Measurements from ENCODE around the gene UBA6. TPM values are rescaled to one million over a fixed set of nuclear protein-coding genes. Genes with fewer than 3 reads are reported as not detected.

UBA6 gene
- total and polyA plus RNA-seq, 9 of the 15 experiments (the other 6 are each of a cell fraction or from before 2014, with no cell fraction given): 22.9 to 139 (median 94.6) TPM

DNA sequence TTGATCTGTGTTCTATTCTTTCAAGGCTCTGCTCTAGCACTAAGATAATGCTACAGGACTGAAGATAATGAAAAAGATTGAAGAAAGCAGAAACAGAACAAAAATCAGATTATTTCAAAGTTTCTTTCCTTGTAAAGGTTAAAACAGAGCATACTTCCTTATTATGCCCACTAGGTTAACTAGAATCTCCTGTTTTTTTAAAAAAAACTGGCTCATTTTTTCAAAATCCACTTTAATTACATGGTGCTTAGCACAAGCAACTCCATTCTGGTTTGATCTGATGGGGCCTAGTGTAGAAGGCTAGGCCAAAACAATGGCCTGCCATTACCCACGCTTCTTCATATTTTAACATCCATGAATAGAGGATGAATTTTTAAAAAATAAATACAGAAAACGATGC lies 1.2 kb upstream of the UBA6 start (continued):
- TF ChIP-seq, protein P1, sequence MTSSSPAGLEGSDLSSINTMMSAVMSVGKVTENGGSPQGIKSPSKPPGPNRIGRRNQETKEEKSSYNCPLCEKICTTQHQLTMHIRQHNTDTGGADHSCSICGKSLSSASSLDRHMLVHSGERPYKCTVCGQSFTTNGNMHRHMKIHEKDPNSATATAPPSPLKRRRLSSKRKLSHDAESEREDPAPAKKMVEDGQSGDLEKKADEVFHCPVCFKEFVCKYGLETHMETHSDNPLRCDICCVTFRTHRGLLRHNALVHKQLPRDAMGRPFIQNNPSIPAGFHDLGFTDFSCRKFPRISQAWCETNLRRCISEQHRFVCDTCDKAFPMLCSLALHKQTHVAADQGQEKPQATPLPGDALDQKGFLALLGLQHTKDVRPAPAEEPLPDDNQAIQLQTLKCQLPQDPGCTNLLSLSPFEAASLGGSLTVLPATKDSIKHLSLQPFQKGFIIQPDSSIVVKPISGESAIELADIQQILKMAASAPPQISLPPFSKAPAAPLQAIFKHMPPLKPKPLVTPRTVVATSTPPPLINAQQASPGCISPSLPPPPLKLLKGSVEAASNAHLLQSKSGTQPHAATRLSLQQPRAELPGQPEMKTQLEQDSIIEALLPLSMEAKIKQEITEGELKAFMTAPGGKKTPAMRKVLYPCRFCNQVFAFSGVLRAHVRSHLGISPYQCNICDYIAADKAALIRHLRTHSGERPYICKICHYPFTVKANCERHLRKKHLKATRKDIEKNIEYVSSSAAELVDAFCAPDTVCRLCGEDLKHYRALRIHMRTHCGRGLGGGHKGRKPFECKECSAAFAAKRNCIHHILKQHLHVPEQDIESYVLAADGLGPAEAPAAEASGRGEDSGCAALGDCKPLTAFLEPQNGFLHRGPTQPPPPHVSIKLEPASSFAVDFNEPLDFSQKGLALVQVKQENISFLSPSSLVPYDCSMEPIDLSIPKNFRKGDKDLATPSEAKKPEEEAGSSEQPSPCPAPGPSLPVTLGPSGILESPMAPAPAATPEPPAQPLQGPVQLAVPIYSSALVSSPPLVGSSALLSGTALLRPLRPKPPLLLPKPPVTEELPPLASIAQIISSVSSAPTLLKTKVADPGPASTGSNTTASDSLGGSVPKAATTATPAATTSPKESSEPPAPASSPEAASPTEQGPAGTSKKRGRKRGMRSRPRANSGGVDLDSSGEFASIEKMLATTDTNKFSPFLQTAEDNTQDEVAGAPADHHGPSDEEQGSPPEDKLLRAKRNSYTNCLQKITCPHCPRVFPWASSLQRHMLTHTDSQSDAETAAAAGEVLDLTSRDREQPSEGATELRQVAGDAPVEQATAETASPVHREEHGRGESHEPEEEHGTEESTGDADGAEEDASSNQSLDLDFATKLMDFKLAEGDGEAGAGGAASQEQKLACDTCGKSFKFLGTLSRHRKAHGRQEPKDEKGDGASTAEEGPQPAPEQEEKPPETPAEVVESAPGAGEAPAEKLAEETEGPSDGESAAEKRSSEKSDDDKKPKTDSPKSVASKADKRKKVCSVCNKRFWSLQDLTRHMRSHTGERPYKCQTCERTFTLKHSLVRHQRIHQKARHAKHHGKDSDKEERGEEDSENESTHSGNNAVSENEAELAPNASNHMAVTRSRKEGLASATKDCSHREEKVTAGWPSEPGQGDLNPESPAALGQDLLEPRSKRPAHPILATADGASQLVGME (CRISPR knock-in tag; IDR thresholded peaks at IDR 0.05): no peak
- TF ChIP-seq DDX20 (tag; IDR thresholded peaks at IDR 0.05; ENCODE audit: low read depth) (peak; percentile 82), ZNF197 (CRISPR knock-in tag; IDR thresholded peaks at IDR 0.05; ENCODE audit: low read depth) (peak; percentile 60; the same call in 1 of the 2 replicates), NFIX (CRISPR knock-in tag; IDR thresholded peaks at IDR 0.05; ENCODE audit: low read depth) (0 out of 2 replicates have a peak, but pooled peaks have one; percentile 20), BACH1 (tag; IDR thresholded peaks at IDR 0.05) (peak; percentile 76; the same call in 1 of the 2 replicates), POLR2AphosphoS5 (IDR thresholded peaks at IDR 0.05; ENCODE audit: control insufficient read depth, insufficient read depth, low read depth, low read length) (no peak), NR2C1 (IDR thresholded peaks at IDR 0.05) (no peak), NR2C1 (tag; IDR thresholded peaks at IDR 0.05) (peak; percentile 80), YBX1 (IDR thresholded peaks at IDR 0.05) (no peak), ZBTB34 (CRISPR knock-in tag; IDR thresholded peaks at IDR 0.05) (peak; percentile 86), NFRKB (IDR thresholded peaks at IDR 0.05; ENCODE audit: low read depth) (0 out of 2 replicates have a peak, but pooled peaks have one; percentile 29), ZBTB26 (CRISPR knock-in tag; IDR thresholded peaks at IDR 0.05) (no peak), ZNF311 (CRISPR knock-in tag; IDR thresholded peaks at IDR 0.05) (peak; percentile 89), NCOR1 (IDR thresholded peaks at IDR 0.05) (no peak), SMARCE1 (IDR thresholded peaks at IDR 0.05) (no peak), ZNF766 (CRISPR knock-in tag; conservative IDR thresholded peaks at IDR 0.05) (0 out of 2 replicates have a peak, but pooled peaks have one; percentile 53), MAZ (CRISPR knock-in tag; conservative IDR thresholded peaks at IDR 0.05 in 1 of 2, IDR thresholded peaks at IDR 0.05 in 1 of 2) (0 out of 4 replicates have a peak, but pooled peaks of 1 of the 2 experiments have one; percentile 28)
- TF ChIP-seq, protein P2, sequence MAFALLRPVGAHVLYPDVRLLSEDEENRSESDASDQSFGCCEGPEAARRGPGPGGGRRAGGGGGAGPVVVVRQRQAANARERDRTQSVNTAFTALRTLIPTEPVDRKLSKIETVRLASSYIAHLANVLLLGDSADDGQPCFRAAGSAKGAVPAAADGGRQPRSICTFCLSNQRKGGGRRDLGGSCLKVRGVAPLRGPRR (CRISPR knock-in tag; IDR thresholded peaks at IDR 0.05): 0 out of 2 replicates have a peak, but pooled peaks have one; percentile 74
- TF ChIP-seq, protein P3, sequence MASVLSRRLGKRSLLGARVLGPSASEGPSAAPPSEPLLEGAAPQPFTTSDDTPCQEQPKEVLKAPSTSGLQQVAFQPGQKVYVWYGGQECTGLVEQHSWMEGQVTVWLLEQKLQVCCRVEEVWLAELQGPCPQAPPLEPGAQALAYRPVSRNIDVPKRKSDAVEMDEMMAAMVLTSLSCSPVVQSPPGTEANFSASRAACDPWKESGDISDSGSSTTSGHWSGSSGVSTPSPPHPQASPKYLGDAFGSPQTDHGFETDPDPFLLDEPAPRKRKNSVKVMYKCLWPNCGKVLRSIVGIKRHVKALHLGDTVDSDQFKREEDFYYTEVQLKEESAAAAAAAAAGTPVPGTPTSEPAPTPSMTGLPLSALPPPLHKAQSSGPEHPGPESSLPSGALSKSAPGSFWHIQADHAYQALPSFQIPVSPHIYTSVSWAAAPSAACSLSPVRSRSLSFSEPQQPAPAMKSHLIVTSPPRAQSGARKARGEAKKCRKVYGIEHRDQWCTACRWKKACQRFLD (CRISPR knock-in tag; IDR thresholded peaks at IDR 0.05): peak; percentile 75; the same call in 1 of the 2 replicates

Data from K562 (cell line).